ENCODE measurements around the gene KCNIP1.

The KCNIP1 gene

GRCh38 chr5:170483701-170484458, 19.9 kb upstream of the KCNIP1 start:
- DNase-seq (ENCODE audit: low read depth): no peak

GRCh38 chr5:170484459-170484831, 19.4 kb upstream of the KCNIP1 start:
- no peak for DNase-seq (ENCODE audit: low read depth)

- no peak for DNase-seq (ENCODE audit: low read depth)
Observed at GRCh38 chr5:170484847-170485615, 18.8 kb upstream of the KCNIP1 start.

- DNase-seq (ENCODE audit: low read depth): no peak
Observed at GRCh38 chr5:170485616-170485911, 18.3 kb upstream of the KCNIP1 start.

GRCh38 chr5:170486371-170486770, 17.4 kb upstream of the KCNIP1 start:
- DNase-seq (ENCODE audit: low read depth): no peak

GRCh38 chr5:170488570-170488969, 15.2 kb upstream of the KCNIP1 start:
- no peak for DNase-seq (ENCODE audit: low read depth)

- no peak for DNase-seq (ENCODE audit: low read depth)
Observed at GRCh38 chr5:170489199-170489598, 14.6 kb upstream of the KCNIP1 start.

- DNase-seq (ENCODE audit: low read depth): no peak
Observed at GRCh38 chr5:170490381-170490780, 13.4 kb upstream of the KCNIP1 start.

GRCh38 chr5:170491479-170491878, 12.3 kb upstream of the KCNIP1 start:
- no peak for DNase-seq (ENCODE audit: low read depth)

- no peak for DNase-seq (ENCODE audit: low read depth)
Observed at GRCh38 chr5:170493028-170493820, 10.6 kb upstream of the KCNIP1 start.

GRCh38 chr5:170494041-170494440, 9.8 kb upstream of the KCNIP1 start:
- DNase-seq (ENCODE audit: low read depth): no peak

GRCh38 chr5:170495825-170496661, 7.8 kb upstream of the KCNIP1 start:
- DNase-seq (ENCODE audit: low read depth): no peak

GRCh38 chr5:170496662-170497028, 7.2 kb upstream of the KCNIP1 start:
- DNase-seq (ENCODE audit: low read depth): no peak

- DNase-seq (ENCODE audit: low read depth): no peak
Observed at GRCh38 chr5:170497311-170498038, 6.3 kb upstream of the KCNIP1 start.

- no peak for DNase-seq (ENCODE audit: low read depth)
Observed at GRCh38 chr5:170498811-170499351, 4.9 kb upstream of the KCNIP1 start.

GRCh38 chr5:170499621-170500020, 4.2 kb upstream of the KCNIP1 start:
- DNase-seq (ENCODE audit: low read depth): no peak

GRCh38 chr5:170501361-170501760, 2.5 kb upstream of the KCNIP1 start:
- DNase-seq (ENCODE audit: low read depth): no peak

GRCh38 chr5:170501931-170502330, 1.9 kb upstream of the KCNIP1 start:
- DNase-seq (ENCODE audit: low read depth): no peak

GRCh38 chr5:170504616-170505266, 921 bp downstream of the KCNIP1 start:
- no peak for DNase-seq (ENCODE audit: low read depth)

GRCh38 chr5:170508036-170508435, 4.2 kb downstream of the KCNIP1 start:
- DNase-seq (ENCODE audit: low read depth): no peak
